ENCODE measurements around the gene IL20RB. TPM values are rescaled to one million over a fixed set of nuclear protein-coding genes. Genes with fewer than 3 reads are reported as not detected.
A peak's percentile ranks its signal among the peaks of the same experiment; 100 is the strongest.

IL20RB gene
- total and polyA plus RNA-seq, 2 donors: 0.42 to 0.98 TPM

GRCh38 chr3:136932523-136932922, 25.3 kb upstream of the IL20RB start:
- no peak for DNase-seq (ENCODE audit: extremely low spot score)
- no peaks in the 10 kb centered on the region for H3K36me3 ChIP-seq (ENCODE audit: insufficient read depth)
- H3K27ac ChIP-seq (ENCODE audit: low read depth): no peak overlapping the region
- H3K4me1 ChIP-seq (ENCODE audit: insufficient read depth): no peaks in the 10 kb centered on the region
- H3K4me3 ChIP-seq (ENCODE audit: low read depth, low read length): no peak overlapping the region
- WGBS: 82% methylated on average over 1 of the region's 1 CpG

DNA sequence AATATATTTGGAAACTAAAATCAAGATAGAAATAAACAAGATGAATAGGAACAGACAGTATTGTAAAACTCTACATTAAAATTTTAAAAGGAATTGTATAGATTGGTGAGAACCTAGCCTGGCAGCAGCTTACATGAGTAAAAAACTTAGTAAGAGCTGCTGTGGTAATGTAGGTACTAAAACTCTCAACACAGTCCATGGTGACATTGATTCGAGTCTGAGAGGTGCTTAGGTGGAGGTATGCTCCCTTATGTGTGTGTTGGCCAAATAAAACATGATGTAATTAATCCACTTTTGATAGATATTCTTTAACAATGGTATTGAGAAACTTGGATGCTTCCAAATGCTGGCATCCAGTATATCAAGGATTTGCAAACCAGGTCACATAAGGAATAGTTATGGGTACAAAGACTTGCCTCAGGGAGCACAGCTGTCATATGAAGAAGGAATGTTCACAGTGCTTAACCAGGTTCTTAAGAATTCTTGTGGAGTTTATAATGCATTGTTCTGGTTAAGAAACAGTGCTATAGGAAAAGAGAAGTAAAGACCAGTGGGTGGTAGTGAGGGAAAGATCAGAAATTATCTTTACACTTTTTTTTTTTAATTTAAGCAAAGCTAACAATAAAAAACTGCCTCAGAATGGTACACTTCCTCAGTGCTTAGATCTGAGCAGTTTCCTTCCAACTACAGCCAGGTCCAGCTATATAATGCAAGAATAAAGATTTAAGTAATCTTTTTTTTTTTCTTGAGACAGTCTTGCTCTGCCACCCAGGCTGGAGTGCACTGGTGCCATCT, 24.6 kb upstream of the IL20RB start:
- no peaks in the 10 kb centered on the region for H3K36me3 ChIP-seq (ENCODE audit: insufficient read depth)
- WGBS: 91% methylated on average over 1 of the region's 1 CpG
- no peaks in the 10 kb centered on the region for H3K4me1 ChIP-seq (ENCODE audit: insufficient read depth)
- H3K27ac ChIP-seq (ENCODE audit: low read depth): no peak overlapping the region
- DNase-seq (ENCODE audit: extremely low spot score): no peak
- H3K4me3 ChIP-seq (ENCODE audit: low read depth, low read length): no peak overlapping the region

GRCh38 chr3:136937175-136937574, 20.6 kb upstream of the IL20RB start:
- Histone ChIP-seq H3K27ac (ENCODE audit: low read depth) (no peak overlapping the region), H3K4me1 (ENCODE audit: insufficient read depth) (no peaks in the 10 kb centered on the region), H3K4me3 (ENCODE audit: low read depth, low read length) (no peak overlapping the region), H3K36me3 (ENCODE audit: insufficient read depth) (no peaks in the 10 kb centered on the region)
- 100% methylated on average over 1 of the region's 1 CpG for WGBS
- DNase-seq (ENCODE audit: extremely low spot score): no peak

GRCh38 chr3:136937851-136938250, 19.9 kb upstream of the IL20RB start:
- WGBS: 69% methylated on average over 2 of the region's 2 CpGs
- no peaks in the 10 kb centered on the region for H3K4me1 ChIP-seq (ENCODE audit: insufficient read depth)

DNA sequence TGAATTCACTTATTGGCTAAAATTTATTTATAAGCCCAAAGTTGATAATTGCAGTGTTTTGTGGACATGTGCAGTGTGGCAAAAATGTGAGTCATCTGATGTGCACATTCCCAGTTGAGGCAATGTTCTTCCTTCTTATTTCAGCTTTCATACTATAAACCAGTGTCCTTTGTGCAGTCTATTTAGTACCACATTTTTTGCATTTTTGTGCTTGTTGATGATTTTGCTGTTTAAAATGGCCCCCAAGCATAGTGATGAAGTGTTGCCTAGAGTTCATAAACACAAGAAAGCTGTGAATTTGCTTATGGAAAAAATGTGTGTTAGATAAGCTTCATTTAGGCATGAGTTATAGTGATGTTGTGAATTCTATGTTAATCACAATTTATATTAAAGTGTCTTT, 19.4 kb upstream of the IL20RB start:
- Histone ChIP-seq H3K36me3 (ENCODE audit: insufficient read depth) (no peaks in the 10 kb centered on the region), H3K4me3 (ENCODE audit: low read depth, low read length) (no peak overlapping the region), H3K27ac (ENCODE audit: low read depth) (no peak overlapping the region), H3K4me1 (ENCODE audit: insufficient read depth) (peaks cover 2% of the 10 kb centered on the region)
- no peak for DNase-seq (ENCODE audit: extremely low spot score)

More at GRCh38 chr3:136937851-136938250, 19.9 kb upstream of the IL20RB start:
- DNase-seq (ENCODE audit: extremely low spot score): no peak
- no peak overlapping the region for H3K27ac ChIP-seq (ENCODE audit: low read depth)
- H3K36me3 ChIP-seq (ENCODE audit: insufficient read depth): no peaks in the 10 kb centered on the region
- no peak overlapping the region for H3K4me3 ChIP-seq (ENCODE audit: low read depth, low read length)

- Histone ChIP-seq H3K4me1 (ENCODE audit: insufficient read depth) (peaks cover 2% of the 10 kb centered on the region), H3K4me3 (ENCODE audit: low read depth, low read length) (no peak overlapping the region), H3K27ac (ENCODE audit: low read depth) (no peak overlapping the region), H3K36me3 (ENCODE audit: insufficient read depth) (no peaks in the 10 kb centered on the region)
- 91% methylated on average over 1 of the region's 1 CpG for WGBS
- no peak for DNase-seq (ENCODE audit: extremely low spot score)
Observed at GRCh38 chr3:136939489-136939888, 18.3 kb upstream of the IL20RB start.

GRCh38 chr3:136942803-136943202, 15.0 kb upstream of the IL20RB start:
- H3K27ac ChIP-seq (ENCODE audit: low read depth): no peak overlapping the region
- peaks cover 2% of the 10 kb centered on the region for H3K4me1 ChIP-seq (ENCODE audit: insufficient read depth)
- H3K4me3 ChIP-seq (ENCODE audit: low read depth, low read length): no peak overlapping the region
- peaks cover 4% of the 10 kb centered on the region for H3K36me3 ChIP-seq (ENCODE audit: insufficient read depth)
- no peak for DNase-seq (ENCODE audit: extremely low spot score)
- WGBS: 92% methylated on average over 1 of the region's 1 CpG

- Histone ChIP-seq H3K4me1 (ENCODE audit: insufficient read depth) (peaks cover 2% of the 10 kb centered on the region), H3K27ac (ENCODE audit: low read depth) (no peak overlapping the region), H3K4me3 (ENCODE audit: low read depth, low read length) (no peak overlapping the region), H3K36me3 (ENCODE audit: insufficient read depth) (peaks cover 6% of the 10 kb centered on the region)
- no peak for DNase-seq (ENCODE audit: extremely low spot score)
- 66% methylated on average over 3 of the region's 3 CpGs for WGBS
Observed at GRCh38 chr3:136943436-136943835, 14.3 kb upstream of the IL20RB start.

DNA sequence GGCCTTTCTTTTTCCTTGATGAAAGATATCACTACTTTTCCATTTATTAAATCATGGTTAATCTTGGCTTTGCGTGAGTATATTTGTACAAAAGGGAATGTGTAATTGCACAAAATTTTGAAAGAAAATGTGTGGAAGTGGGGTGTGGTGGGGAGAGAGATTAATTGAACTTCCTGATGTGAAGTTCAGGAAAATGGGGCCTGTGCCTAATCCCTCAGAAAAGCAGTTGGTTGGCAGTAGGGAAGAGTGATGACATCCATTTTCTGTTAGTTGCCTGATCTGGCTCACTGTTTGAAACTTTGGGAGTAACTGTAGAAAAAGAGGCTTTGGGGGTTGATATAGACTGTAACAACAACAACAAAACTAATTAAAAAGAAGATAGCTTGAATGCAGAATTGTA, 10.8 kb upstream of the IL20RB start:
- Histone ChIP-seq H3K4me3 (ENCODE audit: low read depth, low read length) (no peak overlapping the region), H3K4me1 (ENCODE audit: insufficient read depth) (peaks cover 2% of the 10 kb centered on the region), H3K36me3 (ENCODE audit: insufficient read depth) (peaks cover 6% of the 10 kb centered on the region), H3K27ac (ENCODE audit: low read depth) (no peak overlapping the region)
- whole genome bisulfite sequencing: 79% methylated on average over 1 of the region's 1 CpG
- no peak for DNase-seq (ENCODE audit: extremely low spot score)

GRCh38 chr3:136947477-136947876, 10.3 kb upstream of the IL20RB start:
- Histone ChIP-seq H3K4me3 (ENCODE audit: low read depth, low read length) (no peak overlapping the region), H3K4me1 (ENCODE audit: insufficient read depth) (peaks cover 2% of the 10 kb centered on the region), H3K36me3 (ENCODE audit: insufficient read depth) (peaks cover 6% of the 10 kb centered on the region), H3K27ac (ENCODE audit: low read depth) (no peak overlapping the region)
- WGBS: 46% methylated on average over 2 of the region's 2 CpGs
- no peak for DNase-seq (ENCODE audit: extremely low spot score)

DNA sequence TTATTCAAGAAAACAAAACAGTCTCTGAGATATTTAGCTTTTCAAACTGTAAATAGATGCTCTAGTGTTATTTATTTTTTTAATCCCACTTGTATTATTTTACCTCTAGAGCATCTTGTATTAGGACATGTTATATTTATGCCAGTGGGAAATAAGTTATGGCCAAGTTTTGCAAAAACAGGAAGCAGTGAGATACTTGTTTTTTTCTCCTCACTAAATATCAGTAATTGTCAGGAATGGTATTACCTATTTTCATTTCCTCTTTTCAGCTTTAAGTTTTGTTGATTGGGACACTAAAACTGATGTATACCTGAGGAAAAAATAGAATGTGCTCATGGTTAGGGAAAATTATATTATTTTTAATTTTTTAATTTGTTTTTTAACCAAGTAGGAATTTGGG, 8.6 kb upstream of the IL20RB start:
- peaks cover 6% of the 10 kb centered on the region for H3K36me3 ChIP-seq (ENCODE audit: insufficient read depth)

GRCh38 chr3:136949708-136950107, 8.1 kb upstream of the IL20RB start:
- DNase-seq (ENCODE audit: extremely low spot score): no peak
- no peak overlapping the region for H3K4me3 ChIP-seq (ENCODE audit: low read depth, low read length)
- H3K27ac ChIP-seq (ENCODE audit: low read depth): no peak overlapping the region
- 92% methylated on average over 2 of the region's 2 CpGs for WGBS
- H3K4me1 ChIP-seq (ENCODE audit: insufficient read depth): no peaks in the 10 kb centered on the region
- peaks cover 6% of the 10 kb centered on the region for H3K36me3 ChIP-seq (ENCODE audit: insufficient read depth)

More for the DNA sequence above, 8.6 kb upstream of the IL20RB start:
- no peak overlapping the region for H3K4me3 ChIP-seq (ENCODE audit: low read depth, low read length)
- H3K27ac ChIP-seq (ENCODE audit: low read depth): no peak overlapping the region
- no peaks in the 10 kb centered on the region for H3K4me1 ChIP-seq (ENCODE audit: insufficient read depth)
- DNase-seq (ENCODE audit: extremely low spot score): no peak

GRCh38 chr3:136950623-136951022, 7.2 kb upstream of the IL20RB start:
- peaks cover 5% of the 10 kb centered on the region for H3K36me3 ChIP-seq (ENCODE audit: insufficient read depth)
- H3K4me3 ChIP-seq (ENCODE audit: low read depth, low read length): no peak overlapping the region
- DNase-seq (ENCODE audit: extremely low spot score): no peak
- H3K4me1 ChIP-seq (ENCODE audit: insufficient read depth): no peaks in the 10 kb centered on the region
- no peak overlapping the region for H3K27ac ChIP-seq (ENCODE audit: low read depth)
- WGBS: 91% methylated on average over 1 of the region's 1 CpG

DNA sequence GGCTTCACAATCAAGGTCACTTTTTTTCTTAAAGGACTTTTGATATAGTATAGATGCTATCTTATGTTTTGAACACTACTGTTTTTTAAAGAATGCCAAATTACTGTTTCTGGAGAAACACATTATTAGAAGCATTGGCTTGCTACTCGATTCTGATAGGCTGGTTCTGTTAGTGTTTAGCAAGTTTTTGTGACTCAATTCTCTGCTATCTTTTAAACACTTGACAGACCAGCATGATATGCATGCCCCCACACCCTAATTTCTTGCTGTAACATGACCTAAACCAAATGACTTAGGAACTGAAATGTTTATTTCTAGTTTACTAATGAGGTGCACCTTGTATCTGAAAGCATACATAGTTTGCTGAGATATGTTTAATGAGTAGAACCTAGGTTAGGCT, 5.5 kb upstream of the IL20RB start:
- no peak for DNase-seq (ENCODE audit: extremely low spot score)
- H3K4me1 ChIP-seq (ENCODE audit: insufficient read depth): no peaks in the 10 kb centered on the region
- H3K4me3 ChIP-seq (ENCODE audit: low read depth, low read length): no peak overlapping the region
- H3K36me3 ChIP-seq (ENCODE audit: insufficient read depth): peaks cover 2% of the 10 kb centered on the region
- WGBS: 71% methylated on average over 1 of the region's 1 CpG
- peak overlapping the region; percentile 32 for H3K27ac ChIP-seq (ENCODE audit: low read depth)
